GM19035 (cell line): ENCODE data around the gene KMT2C.
"Not testable (repeated sequence)": the region's sequence is repeated elsewhere in the genome, so short reads cannot be mapped to it uniquely, and the experiment has no call there.

ENCODE experiments used
- ATAC-seq: cut with Tn5 transposase; IDR thresholded peaks from one replicate; pipeline ENCODE4 v1.9.1; 2021; ENCODE audit not compliant: unreplicated experiment

The KMT2C gene

GRCh38 chr7:152442330-152442835, 6.6 kb upstream of the KMT2C start:
- ATAC-seq, result no peak

- ATAC-seq, result not testable (repeated sequence)
Measured at GRCh38 chr7:152441810-152442209, 6.0 kb upstream of the KMT2C start.

- not testable (repeated sequence) for ATAC-seq
Measured at GRCh38 chr7:152441168-152441567, 5.4 kb upstream of the KMT2C start.

DNA sequence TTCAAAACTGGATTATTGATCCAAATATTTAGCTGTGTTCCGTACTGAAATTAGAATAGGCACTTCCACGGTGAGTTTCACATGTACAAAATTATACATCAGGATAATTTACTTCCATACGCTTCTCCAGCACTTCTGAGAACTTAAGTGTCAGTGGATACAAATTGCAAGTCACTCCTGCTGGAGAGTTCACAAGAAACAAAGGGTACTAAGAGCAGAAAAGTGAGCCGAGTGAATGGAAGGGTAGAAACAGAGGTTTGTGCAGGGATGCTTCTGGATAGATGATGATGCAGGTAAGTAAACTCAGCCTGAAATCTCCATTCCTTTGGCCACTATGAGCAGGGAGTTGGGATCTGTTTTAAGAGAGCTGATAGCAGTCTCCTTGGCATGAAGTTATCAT, 2.2 kb upstream of the KMT2C start:
- ATAC-seq, result not testable (repeated sequence)

GRCh38 chr7:152436931-152437575, 1.2 kb upstream of the KMT2C start:
- not testable (repeated sequence) for ATAC-seq

GRCh38 chr7:152436111-152436930, 518 bp upstream of the KMT2C start:
- peak; percentile 56 for ATAC-seq

DNA sequence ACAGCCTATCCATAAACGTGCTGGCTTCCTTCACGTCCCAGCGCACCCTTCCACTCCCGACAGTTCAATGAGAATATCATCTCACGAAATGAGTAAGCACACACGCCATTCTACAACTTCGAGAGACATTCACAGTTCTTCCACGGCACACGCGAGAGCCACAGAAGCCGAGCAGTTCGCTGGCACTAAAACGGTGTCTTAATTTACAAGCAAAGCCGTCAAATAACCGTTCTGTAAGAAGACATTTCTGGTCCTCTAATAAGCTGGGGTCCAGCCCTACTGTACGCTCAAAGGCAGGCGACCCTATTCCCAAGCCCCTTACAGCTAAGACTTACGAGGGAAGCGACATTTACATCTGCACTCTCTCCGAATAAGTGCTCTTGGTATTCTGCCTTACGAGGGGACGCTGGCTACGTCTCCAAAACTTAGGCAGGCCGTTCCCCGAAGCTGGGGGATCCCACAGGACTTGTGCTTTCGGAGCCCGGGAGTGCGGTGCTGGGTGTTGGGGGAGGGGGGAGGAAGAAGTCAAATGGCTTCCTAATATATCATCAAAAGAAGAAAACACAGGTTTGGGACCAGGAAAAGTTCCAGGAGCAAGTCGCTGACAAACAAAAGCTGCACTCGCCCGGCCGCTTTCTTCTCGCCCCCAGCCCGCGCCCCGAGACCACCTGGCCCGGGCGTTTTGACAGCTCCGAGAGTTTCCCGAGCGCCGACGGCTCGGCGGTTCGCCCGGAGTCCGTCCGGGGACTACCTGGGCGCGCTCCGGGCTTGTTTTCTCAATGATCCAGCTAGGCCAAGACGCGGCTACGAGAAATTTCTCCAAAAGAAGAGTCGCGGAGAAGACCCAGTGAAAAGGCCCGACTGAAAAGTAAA, 1.1 kb downstream of the KMT2C start:
- ATAC-seq, result not testable (repeated sequence)

DNA sequence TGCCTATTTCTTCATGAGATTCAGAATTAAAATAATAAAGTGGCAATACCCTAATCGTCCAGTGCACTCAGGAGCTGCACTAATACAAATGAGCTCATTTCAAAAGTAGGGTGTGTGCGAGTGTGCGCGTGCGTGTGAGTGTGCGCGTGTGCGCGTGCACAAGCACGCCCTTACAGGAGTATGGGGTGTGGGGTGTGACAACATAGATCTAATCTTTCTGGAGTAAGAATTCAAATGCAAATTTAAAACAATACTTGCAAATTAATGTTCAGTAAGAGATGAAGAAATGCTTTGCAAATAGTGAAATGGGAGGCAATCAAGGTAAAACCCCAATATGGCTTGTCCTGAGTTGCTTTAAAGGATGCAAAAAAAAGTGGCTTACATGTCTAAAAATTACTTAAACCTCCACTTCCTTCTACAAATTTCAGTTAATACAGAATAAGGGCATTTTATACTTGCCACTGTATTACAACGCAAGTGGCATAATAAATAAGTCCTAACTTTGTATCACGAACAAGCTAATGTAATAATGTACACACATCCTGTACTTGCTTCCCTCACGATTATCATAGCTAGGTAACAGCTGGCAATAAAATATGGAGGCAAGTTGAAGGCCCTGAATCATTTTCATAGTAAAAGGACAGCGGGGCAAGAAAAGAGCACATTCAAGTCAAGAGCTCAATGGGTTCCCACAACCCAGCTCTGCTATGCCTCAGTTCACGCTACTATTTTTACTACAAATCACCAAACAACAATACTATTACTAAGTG, 1.9 kb downstream of the KMT2C start:
- not testable (repeated sequence) for ATAC-seq

GRCh38 chr7:152432735-152433134, 3.1 kb downstream of the KMT2C start:
- ATAC-seq, result not testable (repeated sequence)

DNA sequence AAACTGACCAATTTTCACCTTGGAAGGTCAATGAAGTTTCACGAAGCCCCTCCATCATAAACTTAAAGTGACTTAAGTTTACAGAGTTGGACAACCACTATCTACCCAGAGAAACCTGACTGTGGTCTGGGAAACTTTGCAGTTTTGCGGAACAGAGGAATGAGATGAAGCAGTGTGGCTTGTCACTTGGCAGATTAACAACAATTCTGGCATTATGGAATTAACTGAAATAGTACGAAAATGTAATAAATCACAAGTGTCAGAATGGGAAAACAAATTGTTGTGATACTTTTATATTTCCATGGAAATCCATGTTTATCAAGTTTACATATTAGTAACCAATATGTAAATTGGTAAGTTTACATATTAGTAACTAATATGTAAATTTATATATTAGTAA, 4.9 kb downstream of the KMT2C start:
- no peak for ATAC-seq

DNA sequence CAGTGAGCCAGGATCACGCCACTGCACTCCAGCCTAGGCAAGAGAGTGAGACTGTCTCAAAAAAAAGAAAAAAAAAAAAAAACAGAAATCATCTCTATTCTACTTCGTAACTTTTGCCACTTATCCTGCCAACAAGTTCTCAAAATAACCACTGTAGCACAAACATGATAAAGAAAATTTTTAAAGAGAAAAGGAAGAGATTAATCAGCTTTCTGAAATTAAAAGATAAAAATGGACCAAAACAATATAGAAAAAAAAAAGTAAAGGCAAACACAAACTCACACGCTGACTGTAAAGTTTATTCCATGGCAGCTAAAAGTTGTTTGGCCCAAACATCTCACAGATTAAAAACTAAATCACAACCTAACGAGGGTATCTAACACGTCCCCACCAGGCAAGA, 5.7 kb downstream of the KMT2C start:
- not testable (repeated sequence) for ATAC-seq

GRCh38 chr7:152424348-152425108, 11.3 kb downstream of the KMT2C start:
- no peak for ATAC-seq

- no peak for ATAC-seq
Measured at GRCh38 chr7:152423991-152424347, 11.8 kb downstream of the KMT2C start.

GRCh38 chr7:152423171-152423570, 12.6 kb downstream of the KMT2C start:
- ATAC-seq, result not testable (repeated sequence)

GRCh38 chr7:152420950-152421349, 14.9 kb downstream of the KMT2C start:
- not testable (repeated sequence) for ATAC-seq

DNA sequence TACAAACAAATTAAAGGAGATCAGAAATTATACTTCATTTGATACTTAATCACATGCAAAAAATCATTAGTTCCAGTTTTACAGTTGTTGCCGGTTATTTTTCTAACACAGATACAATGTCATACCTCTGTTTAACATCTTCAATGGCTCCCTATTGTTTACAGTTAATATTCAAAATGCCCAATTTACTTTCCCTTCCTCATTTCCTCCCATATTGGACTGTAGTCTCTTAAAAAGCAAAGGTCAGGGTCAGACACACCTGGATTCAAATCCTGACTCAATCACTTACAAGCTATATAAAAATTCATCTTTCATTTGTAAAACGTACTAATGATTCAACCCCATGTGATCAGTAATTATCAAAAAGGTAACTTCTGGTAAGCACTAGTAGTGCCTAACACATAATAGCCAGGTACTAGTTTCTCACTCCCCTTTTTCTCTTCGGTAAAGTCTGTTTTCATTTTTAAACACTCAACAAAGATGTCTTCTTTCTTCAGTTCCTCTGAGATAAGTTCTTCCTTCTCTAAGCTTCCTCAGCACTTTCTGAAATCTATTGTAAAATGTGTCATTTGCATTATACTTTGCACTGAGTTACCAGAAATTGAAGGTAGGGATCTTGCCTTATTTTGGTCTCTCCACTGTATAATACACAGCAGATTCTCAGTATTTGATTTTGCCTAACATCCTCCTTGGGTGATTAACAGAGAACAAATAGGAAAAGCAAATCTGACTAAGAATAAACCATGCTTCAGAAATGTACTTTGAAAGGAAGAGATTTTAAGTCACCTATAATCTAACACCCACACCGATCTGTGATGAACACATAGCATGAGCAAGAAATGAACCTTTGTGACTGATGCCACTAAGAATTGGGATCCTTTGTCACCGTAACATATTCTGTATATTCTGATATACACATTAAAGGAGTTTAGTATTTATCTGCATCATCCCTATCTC, 16.1 kb downstream of the KMT2C start:
- ATAC-seq, result no peak

- no peak for ATAC-seq
Measured at GRCh38 chr7:152414779-152415178, 21.0 kb downstream of the KMT2C start.

DNA sequence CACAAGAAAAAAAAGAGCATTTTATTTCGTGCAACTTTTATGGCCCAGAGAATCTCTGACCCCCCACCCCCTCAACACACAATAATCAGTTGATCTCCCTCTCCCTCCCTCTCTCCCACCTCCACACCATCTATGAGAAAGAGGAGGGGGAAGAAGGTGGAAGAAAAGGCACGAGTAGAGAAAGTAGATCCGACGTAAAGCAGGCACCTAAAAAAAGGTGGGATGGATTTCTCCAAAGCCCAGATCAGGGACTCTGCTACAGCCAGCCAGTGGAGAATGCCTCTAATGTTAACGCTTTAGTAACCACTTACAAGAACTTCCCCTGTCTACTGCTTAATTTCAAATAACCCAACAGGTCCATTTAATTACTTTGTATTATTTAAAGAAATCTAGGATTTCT, 24.4 kb downstream of the KMT2C start:
- no peak for ATAC-seq

- no peak for ATAC-seq
Measured at GRCh38 chr7:152406491-152406890, 29.3 kb downstream of the KMT2C start.
